Stimulated activated CD4-positive, alpha-beta T cell treated with anti-CD3 and anti-CD28 coated beads, Interleukin-12 subunit alpha, Interleukin-12 subunit beta, amount 100 ng/mL, for 4 hours (primary cell): ENCODE results near the gene STXBP6.

Experiments used
- DNase-seq: peaks from one replicate; pipeline ENCODE4 v3.0.0-alpha.2; 2020

Gene STXBP6

DNA sequence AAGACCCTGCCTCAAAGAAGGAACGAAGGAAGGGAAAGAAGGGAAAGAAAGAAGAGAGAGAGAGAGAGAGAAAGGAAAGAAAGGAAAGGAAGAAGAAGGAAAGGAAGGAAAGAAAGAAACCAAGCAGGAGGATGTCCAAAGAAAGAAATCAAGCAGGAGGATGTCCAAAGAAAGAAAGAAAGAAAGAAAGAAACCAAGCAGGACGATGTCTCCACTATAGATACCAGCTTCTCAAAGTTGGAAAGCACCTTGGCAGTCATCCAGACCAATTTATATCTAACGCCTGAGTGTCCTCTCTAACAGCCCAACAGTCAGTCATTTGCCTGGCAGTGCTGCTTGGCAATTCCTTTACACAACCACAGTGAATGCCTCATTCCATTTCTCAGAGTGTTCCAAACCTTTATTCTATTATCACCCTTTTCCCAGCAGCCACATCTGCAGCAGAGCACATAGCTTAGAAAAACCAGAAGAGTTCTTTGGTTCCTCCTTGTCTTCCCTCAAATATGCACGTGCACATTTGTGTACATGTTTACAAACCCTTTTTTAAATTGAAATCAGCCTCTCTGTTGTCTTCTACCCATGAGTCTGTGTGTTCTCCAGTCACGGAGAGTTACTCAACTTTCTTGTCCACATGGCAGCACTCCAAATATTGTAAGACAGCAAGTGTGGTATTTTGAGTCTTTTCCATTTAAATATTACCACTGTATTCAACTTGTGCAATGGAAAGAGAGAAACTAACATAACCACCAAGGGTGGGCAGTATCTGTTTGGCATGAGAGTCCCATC lies 138.4 kb downstream of the STXBP6 start:
- DNase-seq = no peak

- no peak for DNase-seq
Observed at GRCh38 chr14:24910408-24910986, 139.4 kb downstream of the STXBP6 start.

GRCh38 chr14:24909523-24910302 lies 140.2 kb downstream of the STXBP6 start:
- no peak for DNase-seq

GRCh38 chr14:24908592-24909236 lies 141.2 kb downstream of the STXBP6 start:
- DNase-seq = no peak

DNA sequence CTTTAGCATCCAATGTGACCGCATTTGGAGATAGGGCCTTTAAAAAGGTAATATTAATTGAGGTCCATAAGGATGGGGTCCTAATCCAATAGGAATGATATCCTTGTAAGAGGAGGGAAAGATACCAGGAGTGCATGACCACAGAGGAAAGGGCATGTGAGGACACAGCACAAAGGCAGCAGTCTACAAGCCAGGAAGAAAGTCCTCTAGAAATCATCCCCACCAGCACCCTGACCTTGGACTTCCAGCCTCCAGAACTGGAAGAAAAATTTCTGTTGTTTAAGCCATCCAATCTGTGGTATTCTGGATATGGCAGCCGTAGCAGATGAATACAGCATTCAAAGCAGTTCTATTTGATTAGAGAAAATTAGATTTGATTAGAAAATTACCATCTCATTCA lies 145.4 kb downstream of the STXBP6 start:
- no peak for DNase-seq

DNA sequence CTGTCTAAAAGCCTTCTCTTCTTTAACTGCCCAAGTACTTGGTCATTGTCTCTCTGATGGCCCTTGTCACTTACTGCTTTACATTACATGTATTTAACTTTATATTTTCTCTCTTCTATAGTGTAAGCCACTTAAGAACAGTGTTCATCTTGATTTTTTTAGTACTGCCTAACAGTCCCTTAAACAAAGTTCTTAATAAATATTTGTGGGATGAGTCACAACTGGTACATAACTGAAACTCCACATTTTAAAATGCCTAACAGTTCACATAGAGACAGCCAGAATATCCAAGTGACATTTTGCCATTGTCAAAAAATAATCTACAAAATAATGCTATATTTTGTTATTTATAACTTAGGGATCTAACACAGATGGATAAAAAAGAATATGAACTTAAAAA lies 146.6 kb downstream of the STXBP6 start:
- DNase-seq = no peak

- no peak for DNase-seq
Observed at GRCh38 chr14:24900269-24901100, 149.5 kb downstream of the STXBP6 start.

DNA sequence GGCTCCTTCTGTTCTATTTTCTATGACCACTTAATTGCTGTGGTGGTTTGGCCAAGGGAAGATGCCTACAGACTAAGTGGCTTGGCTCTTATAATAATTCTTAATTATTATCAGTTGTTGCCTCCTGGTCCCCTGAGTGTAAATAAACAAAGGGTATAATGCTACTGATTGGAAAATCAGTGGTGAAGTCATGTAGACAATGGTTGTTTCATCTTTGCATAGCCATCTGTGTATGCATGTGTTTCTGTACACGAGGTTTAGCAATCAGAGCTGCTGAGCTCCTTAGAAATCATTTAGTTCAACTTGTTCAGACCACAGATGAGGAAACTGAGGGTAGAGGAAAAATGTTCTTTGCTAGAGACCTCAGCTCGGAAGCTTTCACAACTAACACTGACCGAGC lies 152.2 kb downstream of the STXBP6 start:
- DNase-seq = no peak

GRCh38 chr14:24895622-24896021 lies 154.3 kb downstream of the STXBP6 start:
- no peak for DNase-seq

DNA sequence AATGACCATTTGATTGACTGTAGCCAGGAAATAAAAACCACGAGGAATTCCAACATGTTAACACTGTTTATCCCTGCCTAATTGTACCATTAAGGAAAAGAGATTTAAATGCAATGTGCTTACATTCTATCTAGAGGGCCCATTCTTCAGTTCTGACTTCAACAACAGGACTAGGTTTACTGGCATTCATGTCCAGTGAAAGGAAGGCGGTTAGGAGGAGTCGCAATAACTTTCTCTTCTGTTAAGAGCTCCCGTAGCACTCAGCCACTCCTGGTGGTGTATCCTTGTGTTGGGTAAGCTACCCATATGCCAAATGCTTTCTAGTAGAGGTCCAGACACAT lies 154.7 kb downstream of the STXBP6 start:
- DNase-seq = no peak

DNA sequence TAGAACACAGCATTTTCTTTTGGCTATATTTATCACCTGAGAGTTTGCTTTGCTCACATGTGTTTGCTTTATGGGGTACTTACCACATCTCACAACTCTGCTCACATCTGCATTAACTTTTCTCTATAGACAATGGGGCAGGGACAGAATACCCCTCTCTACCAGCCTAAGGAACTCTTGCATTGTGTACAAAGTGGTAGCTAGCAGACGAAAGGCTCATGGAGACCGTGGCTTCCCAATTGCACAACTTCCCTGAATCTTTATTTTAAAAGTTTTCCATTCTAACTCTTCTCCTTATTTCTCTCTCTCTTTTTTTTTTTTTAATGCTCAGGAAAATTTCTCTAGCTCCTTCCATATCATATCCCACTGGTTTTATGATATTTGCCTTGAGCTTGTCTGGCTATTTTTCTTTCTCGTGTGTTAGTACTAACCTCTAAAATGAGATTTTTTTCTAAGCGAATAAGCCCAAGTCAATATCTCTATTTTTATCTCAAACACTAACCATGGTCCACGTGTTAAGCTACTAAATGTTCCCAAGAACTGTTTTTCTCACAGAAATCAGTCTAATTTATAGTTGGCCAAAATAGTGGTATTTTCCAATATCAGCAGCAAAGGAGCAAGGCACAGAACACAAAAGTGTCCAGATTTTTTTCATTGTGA lies 155.2 kb downstream of the STXBP6 start:
- no peak for DNase-seq

- DNase-seq = no peak
Observed at GRCh38 chr14:24892497-24893051, 157.4 kb downstream of the STXBP6 start.

- DNase-seq = no peak
Observed at GRCh38 chr14:24891987-24892496, 157.9 kb downstream of the STXBP6 start.

DNA sequence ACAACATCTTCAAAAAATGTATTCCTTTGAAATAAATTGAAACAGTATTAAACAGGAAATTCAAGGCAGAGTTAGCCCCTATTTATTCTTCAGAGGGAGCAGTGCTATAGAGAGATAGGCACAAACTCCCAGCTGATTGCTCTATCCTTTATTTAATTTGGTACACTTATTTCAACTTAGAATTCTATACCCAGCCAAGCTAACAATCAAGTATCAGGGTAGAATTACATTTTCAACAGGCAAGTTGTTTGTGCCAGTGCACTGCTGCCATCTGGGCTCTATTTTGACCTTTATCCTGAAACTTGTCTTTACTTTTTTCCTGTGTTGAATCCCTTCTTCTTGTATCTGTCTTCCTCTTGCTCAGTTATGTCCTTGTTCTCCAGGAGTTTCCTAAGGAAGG lies 159.2 kb downstream of the STXBP6 start:
- DNase-seq = no peak

DNA sequence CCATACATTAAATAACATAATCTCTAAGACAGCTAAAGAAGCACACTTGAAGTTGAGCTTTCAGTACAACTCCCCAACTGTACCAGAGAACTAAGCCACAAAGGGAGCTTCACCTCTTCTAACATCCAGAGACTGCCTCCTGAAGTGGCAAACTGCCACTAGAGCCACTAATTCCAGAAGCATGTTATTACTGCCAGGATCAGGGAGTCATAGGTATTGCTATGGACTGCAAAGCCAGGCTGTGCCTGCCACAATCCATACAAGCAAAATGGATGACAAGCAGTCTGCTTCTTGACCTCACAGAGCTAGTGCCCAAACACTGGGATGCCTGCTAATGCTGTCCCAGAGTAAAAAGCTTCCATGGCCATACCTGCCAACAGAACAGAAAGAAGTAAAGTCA lies 160.1 kb downstream of the STXBP6 start:
- DNase-seq = no peak

- no peak for DNase-seq
Observed at GRCh38 chr14:24888532-24888931, 161.4 kb downstream of the STXBP6 start.

DNA sequence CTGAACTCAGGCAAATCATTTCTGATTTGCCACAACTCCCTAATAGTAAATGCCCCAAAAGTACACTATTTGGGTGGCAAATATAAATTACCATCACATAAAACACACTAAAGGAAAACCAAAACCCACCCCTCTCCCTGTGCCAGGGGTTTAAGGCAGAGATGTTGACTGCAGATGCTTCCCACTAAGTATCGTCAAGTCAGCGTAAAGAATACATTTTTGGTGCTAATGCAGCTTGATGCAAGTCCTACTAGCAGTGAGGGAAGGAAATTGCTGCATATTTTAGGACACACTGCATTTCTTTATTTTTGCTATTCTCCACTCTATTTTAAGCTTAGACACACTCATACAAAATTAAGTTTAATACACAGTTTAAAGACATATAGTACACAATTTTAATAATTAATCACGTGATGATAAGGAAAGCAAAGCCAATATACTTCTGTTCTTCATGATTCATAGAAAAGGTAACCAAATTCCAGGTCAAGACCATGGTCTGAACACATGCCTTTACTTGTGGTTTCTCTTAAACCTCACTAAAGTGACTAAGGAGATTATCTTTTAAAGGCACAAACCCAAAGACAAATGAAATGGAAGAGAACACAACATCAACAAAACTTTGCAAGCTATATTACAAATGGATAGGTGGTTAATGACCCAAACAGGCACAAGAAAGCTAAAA lies 162.2 kb downstream of the STXBP6 start:
- DNase-seq = no peak

GRCh38 chr14:24885410-24885913 lies 164.5 kb downstream of the STXBP6 start:
- no peak for DNase-seq

DNA sequence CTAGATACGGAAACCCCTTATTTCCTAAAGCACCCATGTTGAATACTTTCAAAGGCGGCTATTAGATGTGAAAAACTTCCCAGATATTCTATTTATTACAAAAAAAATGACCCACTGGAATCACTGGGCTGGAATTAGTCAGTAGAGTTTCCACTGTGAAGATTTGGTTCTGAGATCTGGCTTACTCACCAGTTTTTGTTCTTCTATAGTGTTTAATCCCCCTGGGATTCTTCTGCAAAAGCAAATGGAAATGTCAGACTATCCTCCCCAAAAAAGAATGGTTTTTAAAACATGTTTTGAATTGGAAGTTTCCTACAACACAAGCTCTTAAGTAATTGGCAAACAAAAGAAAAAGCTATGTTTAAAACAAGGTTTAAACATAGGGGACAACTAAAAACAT lies 166.4 kb downstream of the STXBP6 start:
- no peak for DNase-seq

DNA sequence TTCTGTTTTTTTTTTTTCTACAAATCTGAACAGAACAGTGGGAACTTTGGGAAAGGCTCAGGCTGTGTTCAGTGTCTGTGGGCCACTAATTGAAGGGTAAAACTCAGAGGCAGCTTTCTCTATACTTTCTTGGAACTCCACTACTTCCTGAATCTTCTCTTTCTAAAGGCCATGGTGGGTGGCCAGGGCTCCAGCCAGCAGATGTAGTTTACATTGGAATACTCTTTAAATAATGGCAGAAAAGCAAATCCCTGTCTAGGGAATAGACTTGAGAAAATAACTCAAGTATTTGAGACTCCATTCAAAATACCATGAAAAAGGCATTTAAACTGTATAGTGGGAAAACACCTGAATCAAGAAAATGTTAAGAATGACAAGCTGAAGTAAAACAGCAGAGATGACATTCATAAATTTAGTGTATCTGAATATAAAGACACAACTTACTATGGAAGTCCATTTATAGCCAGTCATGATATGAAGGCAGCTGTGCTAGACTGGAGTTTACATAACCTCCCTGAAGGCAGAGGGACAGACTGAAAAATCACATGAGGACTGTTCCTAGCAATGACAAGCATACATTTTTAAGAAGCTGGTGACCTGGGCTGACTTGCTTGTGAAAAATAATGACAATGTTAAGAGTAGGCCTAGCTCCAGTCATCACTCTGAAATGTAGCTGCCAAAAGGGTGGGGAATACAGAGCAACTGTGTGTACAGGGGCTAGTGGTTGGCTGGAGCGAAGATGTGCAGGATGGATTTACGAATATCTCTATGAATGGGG lies 168.6 kb downstream of the STXBP6 start:
- no peak for DNase-seq
